ENCODE results near the gene MORN2.

The MORN2 gene

GRCh38 chr2:38889045-38889444, 13.3 kb downstream of the MORN2 start:
- no peak for DNase-seq (ENCODE audit: extremely low read depth, low read depth)
- TF ChIP-seq, protein P1, sequence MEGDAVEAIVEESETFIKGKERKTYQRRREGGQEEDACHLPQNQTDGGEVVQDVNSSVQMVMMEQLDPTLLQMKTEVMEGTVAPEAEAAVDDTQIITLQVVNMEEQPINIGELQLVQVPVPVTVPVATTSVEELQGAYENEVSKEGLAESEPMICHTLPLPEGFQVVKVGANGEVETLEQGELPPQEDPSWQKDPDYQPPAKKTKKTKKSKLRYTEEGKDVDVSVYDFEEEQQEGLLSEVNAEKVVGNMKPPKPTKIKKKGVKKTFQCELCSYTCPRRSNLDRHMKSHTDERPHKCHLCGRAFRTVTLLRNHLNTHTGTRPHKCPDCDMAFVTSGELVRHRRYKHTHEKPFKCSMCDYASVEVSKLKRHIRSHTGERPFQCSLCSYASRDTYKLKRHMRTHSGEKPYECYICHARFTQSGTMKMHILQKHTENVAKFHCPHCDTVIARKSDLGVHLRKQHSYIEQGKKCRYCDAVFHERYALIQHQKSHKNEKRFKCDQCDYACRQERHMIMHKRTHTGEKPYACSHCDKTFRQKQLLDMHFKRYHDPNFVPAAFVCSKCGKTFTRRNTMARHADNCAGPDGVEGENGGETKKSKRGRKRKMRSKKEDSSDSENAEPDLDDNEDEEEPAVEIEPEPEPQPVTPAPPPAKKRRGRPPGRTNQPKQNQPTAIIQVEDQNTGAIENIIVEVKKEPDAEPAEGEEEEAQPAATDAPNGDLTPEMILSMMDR (IDR thresholded peaks at IDR 0.05; ENCODE audit: low read depth, low read length, missing control alignments), result no peak
- H3K4me3 ChIP-seq (replicated peaks; ENCODE audit: low read depth, low read length), result no peak overlapping the region

DNA sequence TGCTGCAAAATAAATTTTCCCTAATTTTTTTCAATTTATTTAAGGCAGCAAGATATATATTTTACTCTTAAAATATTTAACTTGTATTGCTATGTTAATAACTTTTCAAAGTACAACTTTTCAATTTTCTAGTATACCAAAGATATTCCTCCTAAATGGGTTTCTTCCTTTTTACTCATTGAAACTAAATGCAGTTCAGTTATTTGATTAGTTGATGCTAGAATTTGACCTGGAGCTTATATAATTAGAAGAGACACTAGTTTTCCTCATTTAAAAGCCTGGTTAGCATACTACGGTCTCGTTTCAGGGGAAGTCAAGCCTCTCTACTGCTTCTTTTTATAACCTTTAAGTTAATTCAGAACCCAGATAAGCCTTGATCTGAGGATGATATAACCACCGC, 13.8 kb downstream of the MORN2 start, which contains the start of gene ARHGEF33:
Gene ARHGEF33, plus strand, starts transcription at position 301 of the 400 bp plus-strand sequence. CDS start 29,573 bp downstream, outside the sequence.
- TF ChIP-seq, protein P1 (IDR thresholded peaks at IDR 0.05; ENCODE audit: low read depth, low read length, missing control alignments), result no peak
- DNase-seq (ENCODE audit: extremely low read depth, low read depth), result no peak
- H3K4me3 ChIP-seq (replicated peaks; ENCODE audit: low read depth, low read length), result no peak within 1 kb of the TSS

- DNase-seq (ENCODE audit: extremely low read depth, low read depth), result no peak
- no peak overlapping the region for H3K4me3 ChIP-seq (replicated peaks; ENCODE audit: low read depth, low read length)
- TF ChIP-seq, protein P1 (IDR thresholded peaks at IDR 0.05; ENCODE audit: low read depth, low read length, missing control alignments), result no peak
Observed at GRCh38 chr2:38892819-38893218, 17.0 kb downstream of the MORN2 start.

DNA sequence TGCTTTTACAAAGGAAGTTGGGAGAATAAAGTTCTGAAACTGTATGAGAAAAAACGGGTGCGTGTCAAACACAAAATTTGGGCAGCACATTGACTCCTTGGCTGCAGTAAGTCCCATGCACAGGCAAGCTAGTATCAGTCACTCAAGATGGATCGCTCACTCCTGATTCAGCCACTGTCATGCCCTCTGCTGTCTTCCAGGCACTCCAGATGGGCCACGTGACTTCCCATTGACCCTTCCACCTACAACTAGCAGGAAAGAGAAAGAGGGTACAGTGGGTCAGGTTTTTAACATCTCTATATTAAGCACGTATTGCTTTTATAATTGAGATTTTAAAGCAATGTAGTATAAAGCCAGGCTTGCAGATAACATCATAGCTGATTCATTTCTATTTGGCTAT, 22.5 kb downstream of the MORN2 start:
- TF ChIP-seq, protein P1 (IDR thresholded peaks at IDR 0.05; ENCODE audit: low read depth, low read length, missing control alignments), result no peak

DNA sequence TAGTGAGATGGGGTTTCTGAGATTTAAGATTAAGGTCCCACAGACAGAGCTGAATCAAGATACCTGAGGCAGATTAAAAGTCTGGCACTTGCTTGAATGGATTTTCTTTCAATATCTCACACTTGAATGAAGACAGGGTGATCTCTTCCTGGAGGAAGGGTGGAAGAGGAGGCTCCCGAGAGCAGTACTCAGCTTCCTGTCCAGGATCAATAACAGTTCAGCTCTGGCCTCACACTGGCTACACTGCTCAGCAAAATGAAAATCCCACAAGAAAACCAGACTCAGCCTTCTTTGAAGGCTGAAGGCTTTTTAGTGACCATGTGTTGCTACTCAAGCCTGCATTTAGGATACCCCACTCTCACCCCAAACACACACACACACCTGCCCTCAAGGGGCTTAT, 24.9 kb downstream of the MORN2 start:
- no peak for DNase-seq (ENCODE audit: extremely low read depth, low read depth)
- TF ChIP-seq, protein P1 (IDR thresholded peaks at IDR 0.05; ENCODE audit: low read depth, low read length, missing control alignments), result no peak
- H3K4me3 ChIP-seq (replicated peaks; ENCODE audit: low read depth, low read length), result no peak overlapping the region

More for the DNA sequence above, 22.5 kb downstream of the MORN2 start:
- no peak for DNase-seq (ENCODE audit: extremely low read depth, low read depth)
- H3K4me3 ChIP-seq (replicated peaks; ENCODE audit: low read depth, low read length), result no peak overlapping the region

- TF ChIP-seq, protein P1 (IDR thresholded peaks at IDR 0.05; ENCODE audit: low read depth, low read length, missing control alignments), result no peak
- no peak for DNase-seq (ENCODE audit: extremely low read depth, low read depth)
- H3K4me3 ChIP-seq (replicated peaks; ENCODE audit: low read depth, low read length), result no peak overlapping the region
Observed at GRCh38 chr2:38905251-38905650, 29.5 kb downstream of the MORN2 start.

DNA sequence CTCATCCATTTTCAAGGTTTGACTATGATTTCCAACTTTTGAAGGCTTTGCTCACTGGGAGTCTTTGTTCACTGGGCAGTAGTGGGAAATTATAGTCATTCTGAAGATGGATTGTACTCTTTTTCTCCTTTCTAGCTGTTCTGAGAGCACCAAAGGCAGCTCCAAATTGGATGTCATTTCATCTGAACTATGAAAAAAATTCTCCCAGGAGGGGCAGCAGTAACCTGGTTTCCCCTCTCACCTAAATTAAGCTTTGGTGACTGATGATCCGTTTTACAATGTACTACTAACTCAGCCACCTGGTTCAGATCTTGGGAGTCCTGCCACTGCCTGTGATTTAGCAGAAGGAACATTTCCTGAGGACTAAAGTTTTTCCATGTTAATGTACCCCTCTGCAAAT, 31.5 kb downstream of the MORN2 start:
- no peak for DNase-seq (ENCODE audit: extremely low read depth, low read depth)
- H3K4me3 ChIP-seq (replicated peaks; ENCODE audit: low read depth, low read length), result no peak overlapping the region
- TF ChIP-seq, protein P1 (IDR thresholded peaks at IDR 0.05; ENCODE audit: low read depth, low read length, missing control alignments), result no peak

Data from HFF-Myc (cell line).